ENCODE results near the gene MOSMO.

Gene MOSMO

GRCh38 chr16:22050963-22051362 lies 43.1 kb downstream of the MOSMO start:
- no peak for DNase-seq (ENCODE audit: low spot score)

- no peak for DNase-seq (ENCODE audit: low spot score)
Measured at GRCh38 chr16:22052980-22053379, 45.1 kb downstream of the MOSMO start.

- DNase-seq (ENCODE audit: low spot score): no peak
Measured at GRCh38 chr16:22053921-22054341, 46.0 kb downstream of the MOSMO start.

- no peak for DNase-seq (ENCODE audit: low spot score)
Measured at GRCh38 chr16:22054847-22055590, 47.1 kb downstream of the MOSMO start.

- DNase-seq (ENCODE audit: low spot score): no peak
Measured at GRCh38 chr16:22055881-22056280, 48.0 kb downstream of the MOSMO start.

GRCh38 chr16:22063888-22064467 lies 56.1 kb downstream of the MOSMO start:
- DNase-seq (ENCODE audit: low spot score): no peak

GRCh38 chr16:22065252-22065651 lies 57.3 kb downstream of the MOSMO start:
- DNase-seq (ENCODE audit: low spot score): no peak

GRCh38 chr16:22070361-22071330 lies 62.7 kb downstream of the MOSMO start:
- no peak for DNase-seq (ENCODE audit: low spot score)

GRCh38 chr16:22071331-22071910 lies 63.5 kb downstream of the MOSMO start:
- DNase-seq (ENCODE audit: low spot score): no peak

GRCh38 chr16:22073350-22073749 lies 65.4 kb downstream of the MOSMO start:
- DNase-seq (ENCODE audit: low spot score): no peak

- DNase-seq (ENCODE audit: low spot score): peak; percentile 37
Measured at GRCh38 chr16:22075043-22075757, 67.3 kb downstream of the MOSMO start.

- DNase-seq (ENCODE audit: low spot score): no peak
Measured at GRCh38 chr16:22075776-22076175, 67.9 kb downstream of the MOSMO start.

GRCh38 chr16:22077700-22078313 lies 69.9 kb downstream of the MOSMO start:
- DNase-seq (ENCODE audit: low spot score): peak; percentile 55

GRCh38 chr16:22078656-22079055 lies 70.7 kb downstream of the MOSMO start:
- no peak for DNase-seq (ENCODE audit: low spot score)

GRCh38 chr16:22081050-22081449 lies 73.1 kb downstream of the MOSMO start:
- DNase-seq (ENCODE audit: low spot score): no peak

- no peak for DNase-seq (ENCODE audit: low spot score)
Measured at GRCh38 chr16:22086440-22086839, 78.5 kb downstream of the MOSMO start.

GRCh38 chr16:22088642-22089041 lies 80.7 kb downstream of the MOSMO start:
- no peak for DNase-seq (ENCODE audit: low spot score)

- no peak for DNase-seq (ENCODE audit: low spot score)
Measured at GRCh38 chr16:22089910-22090309, 82.0 kb downstream of the MOSMO start.

GRCh38 chr16:22091721-22092120 lies 83.8 kb downstream of the MOSMO start:
- DNase-seq (ENCODE audit: low spot score): no peak

- peak; percentile 53 for DNase-seq (ENCODE audit: low spot score)
Measured at GRCh38 chr16:22092143-22092933, 84.4 kb downstream of the MOSMO start, which contains the start of gene VWA3A. Gene VWA3A, plus strand, starts transcription at chr16:22092541. Its CDS starts 97 bp downstream, at chr16:22092638.

Data from hepatic stellate cell (primary cell).